Epithelial cell of esophagus (primary cell): Measurements from ENCODE around the gene CDKN2A.
A peak's percentile ranks its signal among the peaks of the same experiment; 100 is the strongest.

Experiments used
- DNase-seq: peaks from one replicate; pipeline ENCODE4 v3.0.0; 2010; ENCODE audit warnings: low read depth
- H3K4me3 ChIP-seq: 2 replicates; pipeline ENCODE4 v1.5.1; 2011; ENCODE audit warnings: mild to moderate bottlenecking, low read length, control low read depth
- CTCF ChIP-seq: IDR thresholded peaks from 2 replicates; pipeline ENCODE4 v1.5.1; 2011; ENCODE audit warnings: low read depth, mild to moderate bottlenecking, low read length, control low read depth, inconsistent platforms; ENCODE audit not compliant: insufficient read depth; ENCODE audit errors: missing control alignments

Gene CDKN2A

DNA sequence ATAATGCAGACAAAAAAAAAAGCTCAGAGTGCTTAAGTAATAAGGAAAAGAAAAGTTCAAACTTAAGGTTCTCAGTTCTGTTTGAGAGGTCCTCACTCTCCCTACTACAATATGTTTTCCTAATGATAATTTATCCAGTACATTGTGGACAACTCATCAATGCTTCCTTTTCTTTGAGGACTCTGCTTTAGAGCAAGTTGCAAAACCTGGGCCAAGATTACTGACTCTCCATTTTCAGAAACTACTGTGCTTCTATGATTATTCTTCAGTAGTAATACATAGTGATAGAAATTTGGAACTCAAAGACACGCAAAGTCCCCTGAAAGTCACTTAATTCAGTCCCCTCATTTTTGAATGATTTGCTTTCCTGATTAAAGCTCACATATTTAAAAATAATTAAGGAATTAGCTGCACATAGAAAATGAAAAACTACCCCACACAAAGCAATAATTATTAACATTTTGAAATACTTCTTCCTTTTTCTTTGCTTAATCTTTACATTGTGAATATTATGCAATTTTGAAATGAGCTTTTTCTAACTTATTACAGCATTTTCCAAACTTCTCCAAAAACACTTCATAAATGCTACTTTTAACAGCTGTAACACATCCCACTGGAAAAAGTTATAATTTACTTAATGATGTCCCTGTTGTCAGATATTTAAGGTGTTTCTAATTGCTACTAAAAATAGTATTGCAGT is 11.2 kb downstream of the CDKN2A start:
- no peak for DNase-seq
- no peak overlapping the region for H3K4me3 ChIP-seq
- TF ChIP-seq CTCF, result no peak

- no peak for TF ChIP-seq CTCF
- no peak for DNase-seq
- no peak overlapping the region for H3K4me3 ChIP-seq
Measured at GRCh38 chr9:21982391-21982790, 11.8 kb downstream of the CDKN2A start.

- no peak overlapping the region for H3K4me3 ChIP-seq
- DNase-seq, result no peak
- TF ChIP-seq CTCF, result no peak
Measured at GRCh38 chr9:21976334-21976875, 17.8 kb downstream of the CDKN2A start.

DNA sequence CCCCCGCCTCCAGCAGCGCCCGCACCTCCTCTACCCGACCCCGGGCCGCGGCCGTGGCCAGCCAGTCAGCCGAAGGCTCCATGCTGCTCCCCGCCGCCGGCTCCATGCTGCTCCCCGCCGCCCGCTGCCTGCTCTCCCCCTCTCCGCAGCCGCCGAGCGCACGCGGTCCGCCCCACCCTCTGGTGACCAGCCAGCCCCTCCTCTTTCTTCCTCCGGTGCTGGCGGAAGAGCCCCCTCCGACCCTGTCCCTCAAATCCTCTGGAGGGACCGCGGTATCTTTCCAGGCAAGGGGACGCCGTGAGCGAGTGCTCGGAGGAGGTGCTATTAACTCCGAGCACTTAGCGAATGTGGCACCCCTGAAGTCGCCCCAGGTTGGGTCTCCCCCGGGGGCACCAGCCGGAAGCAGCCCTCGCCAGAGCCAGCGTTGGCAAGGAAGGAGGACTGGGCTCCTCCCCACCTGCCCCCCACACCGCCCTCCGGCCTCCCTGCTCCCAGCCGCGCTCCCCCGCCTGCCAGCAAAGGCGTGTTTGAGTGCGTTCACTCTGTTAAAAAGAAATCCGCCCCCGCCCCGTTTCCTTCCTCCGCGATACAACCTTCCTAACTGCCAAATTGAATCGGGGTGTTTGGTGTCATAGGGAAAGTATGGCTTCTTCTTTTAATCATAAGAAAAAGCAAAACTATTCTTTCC is 19.3 kb downstream of the CDKN2A start:
- TF ChIP-seq CTCF, result no peak
- DNase-seq, result peak; percentile 69
- peak overlapping the region; percentile 53 for H3K4me3 ChIP-seq

DNA sequence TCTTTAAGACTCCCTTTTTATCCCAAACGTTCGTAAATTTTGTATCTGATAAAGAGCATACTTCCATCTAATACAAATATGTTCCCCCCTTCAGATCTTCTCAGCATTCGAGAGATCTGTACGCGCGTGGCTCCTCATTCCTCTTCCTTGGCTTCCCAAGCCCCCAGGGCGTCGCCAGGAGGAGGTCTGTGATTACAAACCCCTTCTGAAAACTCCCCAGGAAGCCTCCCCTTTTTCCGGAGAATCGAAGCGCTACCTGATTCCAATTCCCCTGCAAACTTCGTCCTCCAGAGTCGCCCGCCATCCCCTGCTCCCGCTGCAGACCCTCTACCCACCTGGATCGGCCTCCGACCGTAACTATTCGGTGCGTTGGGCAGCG is 19.9 kb downstream of the CDKN2A start:
- peak overlapping the region; percentile 53 for H3K4me3 ChIP-seq
- no peak for TF ChIP-seq CTCF
- DNase-seq, result no peak

DNA sequence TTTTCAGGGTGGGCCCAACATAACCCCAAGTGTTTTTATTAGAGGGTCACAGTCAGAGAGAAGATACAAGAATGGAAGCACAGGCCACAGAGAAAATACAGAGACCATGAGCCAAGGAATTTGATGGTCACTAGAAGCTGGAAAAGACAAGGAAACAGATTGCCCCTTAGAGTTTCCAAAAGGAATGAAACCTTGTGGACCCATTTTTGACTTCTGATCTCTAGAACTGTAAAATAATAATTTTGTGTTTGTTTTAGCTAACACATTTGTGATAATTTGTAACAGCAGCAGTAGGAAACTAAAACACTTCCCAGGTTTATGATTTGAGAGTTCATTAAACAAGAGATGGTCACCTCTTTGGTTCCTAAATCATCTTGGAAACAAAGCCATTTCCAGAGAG is 21.8 kb downstream of the CDKN2A start:
- DNase-seq, result no peak
- no peak overlapping the region for H3K4me3 ChIP-seq
- no peak for TF ChIP-seq CTCF
